GM23248 (cell line): Measurements from ENCODE around the gene CDKL5. TPM values are rescaled to one million over a fixed set of nuclear protein-coding genes. Genes with fewer than 3 reads are reported as not detected.

Experiments
- DNase-seq: peaks from one replicate; pipeline ENCODE4 v3.0.0-alpha.2; 2015
- H2AFZ ChIP-seq: fragments of 200-600 bp; sonication (generic); 2 replicates; pipeline ENCODE4 v1.6.1; 2016; ENCODE audit warnings: antibody characterized with exemption
- H3F3A ChIP-seq: fragments of 200-600 bp; sonication (generic); 2 replicates; pipeline ENCODE4 v1.6.1; 2016; ENCODE audit warnings: mild to moderate bottlenecking, antibody characterized with exemption, mixed run types; ENCODE audit not compliant: insufficient read depth
- H3K27ac ChIP-seq: fragments of 200-600 bp; sonication (generic); 2 replicates; pipeline ENCODE4 v1.5.1; 2016; ENCODE audit warnings: mild to moderate bottlenecking
- H3K27me3 ChIP-seq: fragments of 200-600 bp; sonication (generic); replicated peaks from 2 replicates; pipeline ENCODE4 v1.6.1; 2016; ENCODE audit warnings: mild to moderate bottlenecking; ENCODE audit not compliant: insufficient read depth
- H3K36me3 ChIP-seq: fragments of 200-600 bp; sonication (generic); 2 replicates; pipeline ENCODE4 v1.6.1; 2016; ENCODE audit warnings: low read depth, mild to moderate bottlenecking
- H3K4me1 ChIP-seq: fragments of 200-600 bp; sonication (generic); 2 replicates; pipeline ENCODE4 v1.6.1; 2016; ENCODE audit warnings: mild to moderate bottlenecking; ENCODE audit not compliant: insufficient read depth
- H3K4me2 ChIP-seq: fragments of 200-600 bp; sonication (generic); one replicate; pipeline ENCODE4 v1.6.1; 2016; ENCODE audit warnings: mild to moderate bottlenecking; ENCODE audit not compliant: unreplicated experiment
- H3K4me3 ChIP-seq: fragments of 200-600 bp; sonication (generic); 2 replicates; pipeline ENCODE4 v1.5.1; 2016; ENCODE audit warnings: mild to moderate bottlenecking
- H3K79me2 ChIP-seq: fragments of 200-600 bp; sonication (generic); 2 replicates; pipeline ENCODE4 v1.6.1; 2016; ENCODE audit warnings: mild to moderate bottlenecking; ENCODE audit not compliant: insufficient read depth
- H3K9ac ChIP-seq: fragments of 200-600 bp; sonication (generic); 2 replicates; pipeline ENCODE4 v1.6.1; 2016; ENCODE audit warnings: mild to moderate bottlenecking
- H3K9me2 ChIP-seq: fragments of 200-600 bp; sonication (generic); 2 replicates; pipeline ENCODE4 v1.6.1; 2016; ENCODE audit warnings: mixed run types, mild to moderate bottlenecking, moderate library complexity; ENCODE audit not compliant: insufficient read depth
- H3K9me3 ChIP-seq: fragments of 200-600 bp; sonication (generic); one replicate; pipeline ENCODE4 v1.6.1; 2017; ENCODE audit warnings: low read depth
- H4K20me1 ChIP-seq: fragments of 200-600 bp; sonication (generic); 2 replicates; pipeline ENCODE4 v1.6.0; 2016; ENCODE audit not compliant: insufficient read depth
- EZH2 ChIP-seq: fragments of 200-600 bp; sonication (generic); IDR thresholded peaks from 2 replicates; pipeline ENCODE4 v1.6.1; 2018; ENCODE audit warnings: antibody characterized with exemption, mild to moderate bottlenecking; ENCODE audit not compliant: insufficient read depth, poor library complexity, severe bottlenecking
- EZH2phosphoT487 ChIP-seq: fragments of 200-600 bp; sonication (generic); IDR thresholded peaks from 2 replicates; pipeline ENCODE4 v1.6.1; 2018; ENCODE audit warnings: antibody characterized with exemption, moderate library complexity, mild to moderate bottlenecking, low read depth; ENCODE audit not compliant: insufficient read depth
- WGBS, 2 experiments: methylation state at CpG; one replicate each; pipeline ENCODE4 v1.1.6; 2015 to 2017; ENCODE audit warnings: low lambda C conversion rate in 2 of 2, low coverage in 1 of 2; ENCODE audit errors: missing lambda C conversion rate in 2 of 2; 5-methylcytosine and 5-hydroxymethylcytosine counted together
- in situ Hi-C: fragments of 300-500 bp; cut with MboI; formaldehyde crosslinking; loops from 2 replicates; pipeline ENCODE4 v1.15.0; 2020
- polyA plus RNA-seq: library from polyadenylated mRNA; unstranded; fragments of >200 nt; fragmentation: Nextera tagmentation; extraction: Ambion mirVana; gene quantifications from 2 replicates; pipeline ENCODE4 v1.2.1, GENCODE V29; 2016
- total RNA-seq: library from RNA; depleted of rRNA; stranded (reverse); fragments of >200 nt; shearing (Covaris generic); gene quantifications from 2 replicates; pipeline ENCODE4 v1.2.3, GENCODE V29; 2014

Gene CDKL5
- total and polyA plus RNA-seq, 2 experiments from 2014 or later = 2.2 to 3.0 TPM

- Histone ChIP-seq H3K27me3 (no peaks in the 10 kb centered on the region), H3K9me2 (no peaks in the 10 kb centered on the region), H3K9me3 (no peaks in the 10 kb centered on the region), H3K79me2 (no peaks in the 10 kb centered on the region), H3F3A (no peaks in the 10 kb centered on the region), H2AFZ (no peak overlapping the region), H3K27ac (no peak overlapping the region), H3K4me2 (no peak overlapping the region), H3K9ac (no peak overlapping the region), H4K20me1 (no peaks in the 10 kb centered on the region), H3K4me3 (no peak overlapping the region), H3K36me3 (no peaks in the 10 kb centered on the region), H3K4me1 (no peaks in the 10 kb centered on the region)
- no peak for DNase-seq
- in situ Hi-C loops = no loop called here
- WGBS, 2 experiments = 18 to 34% methylated on average over 8 to 10 of the region's 10 CpGs
- TF ChIP-seq EZH2 = no peak
- TF ChIP-seq EZH2phosphoT487 = no peak
Observed at GRCh38 chrX:18640686-18641085, 215.3 kb downstream of the CDKL5 start.

GRCh38 chrX:18643243-18643642 is 217.8 kb downstream of the CDKL5 start:
- H4K20me1 ChIP-seq = no peaks in the 10 kb centered on the region
- no peaks in the 10 kb centered on the region for H3K79me2 ChIP-seq
- no peaks in the 10 kb centered on the region for H3K9me3 ChIP-seq
- no peaks in the 10 kb centered on the region for H3K27me3 ChIP-seq
- no peak overlapping the region for H3K4me2 ChIP-seq
- H3K36me3 ChIP-seq = no peaks in the 10 kb centered on the region
- no peak overlapping the region for H3K27ac ChIP-seq
- H3K4me1 ChIP-seq = no peaks in the 10 kb centered on the region
- no peak for DNase-seq
- 77 to 90% methylated on average over 3 of the region's 3 CpGs for WGBS, 2 experiments
- H2AFZ ChIP-seq = no peak overlapping the region
- no peak overlapping the region for H3K4me3 ChIP-seq
- in situ Hi-C loops = no loop called here
- no peaks in the 10 kb centered on the region for H3F3A ChIP-seq
- TF ChIP-seq EZH2 = no peak
- TF ChIP-seq EZH2phosphoT487 = no peak
- no peak overlapping the region for H3K9ac ChIP-seq
- no peaks in the 10 kb centered on the region for H3K9me2 ChIP-seq

- Histone ChIP-seq H3F3A (no peaks in the 10 kb centered on the region), H2AFZ (no peak overlapping the region), H3K4me3 (no peak overlapping the region), H3K9me3 (no peaks in the 10 kb centered on the region), H3K9me2 (no peaks in the 10 kb centered on the region), H3K4me2 (no peak overlapping the region), H3K27me3 (no peaks in the 10 kb centered on the region), H3K27ac (no peak overlapping the region), H4K20me1 (no peaks in the 10 kb centered on the region), H3K36me3 (no peaks in the 10 kb centered on the region), H3K4me1 (no peaks in the 10 kb centered on the region), H3K79me2 (no peaks in the 10 kb centered on the region), H3K9ac (no peak overlapping the region)
- no peak for DNase-seq
- in situ Hi-C loops = no loop called here
- WGBS, 2 experiments = 38 to 43% methylated on average over 3 of the region's 3 CpGs
- TF ChIP-seq EZH2phosphoT487 (no peak), EZH2 (no peak)
Observed at GRCh38 chrX:18643853-18644252, 218.4 kb downstream of the CDKL5 start.

- no peak for DNase-seq
- Histone ChIP-seq H2AFZ (no peak overlapping the region), H3K36me3 (no peaks in the 10 kb centered on the region), H3K4me1 (no peaks in the 10 kb centered on the region), H3K4me3 (no peak overlapping the region), H3F3A (no peaks in the 10 kb centered on the region), H3K9me3 (no peaks in the 10 kb centered on the region), H3K9me2 (no peaks in the 10 kb centered on the region), H3K4me2 (no peak overlapping the region), H3K27me3 (no peaks in the 10 kb centered on the region), H4K20me1 (no peaks in the 10 kb centered on the region), H3K79me2 (no peaks in the 10 kb centered on the region), H3K27ac (no peak overlapping the region), H3K9ac (no peak overlapping the region)
- in situ Hi-C loops = no loop called here
- 52 to 57% methylated on average over 3 to 4 of the region's 4 CpGs for WGBS, 2 experiments
- no peak for TF ChIP-seq EZH2phosphoT487
Observed at GRCh38 chrX:18647621-18648020, 222.2 kb downstream of the CDKL5 start.

GRCh38 chrX:18649498-18649951 is 224.1 kb downstream of the CDKL5 start:
- no peak overlapping the region for H3K9ac ChIP-seq
- WGBS, 2 experiments = 17 to 47% methylated on average over 2 to 4 of the region's 9 CpGs

More at GRCh38 chrX:18649498-18649951, 224.1 kb downstream of the CDKL5 start:
- Histone ChIP-seq H3K9me2 (no peaks in the 10 kb centered on the region), H4K20me1 (no peaks in the 10 kb centered on the region), H3K27ac (no peak overlapping the region), H3K27me3 (no peaks in the 10 kb centered on the region), H2AFZ (no peak overlapping the region), H3F3A (no peaks in the 10 kb centered on the region), H3K9me3 (no peaks in the 10 kb centered on the region), H3K4me2 (no peak overlapping the region), H3K4me3 (no peak overlapping the region), H3K4me1 (no peaks in the 10 kb centered on the region), H3K79me2 (no peaks in the 10 kb centered on the region), H3K36me3 (no peaks in the 10 kb centered on the region)
- DNase-seq = no peak
- in situ Hi-C loops = no loop called here
- TF ChIP-seq EZH2 (no peak), EZH2phosphoT487 (no peak)
